ENCODE data around the gene GNPTG.

The GNPTG gene

DNA sequence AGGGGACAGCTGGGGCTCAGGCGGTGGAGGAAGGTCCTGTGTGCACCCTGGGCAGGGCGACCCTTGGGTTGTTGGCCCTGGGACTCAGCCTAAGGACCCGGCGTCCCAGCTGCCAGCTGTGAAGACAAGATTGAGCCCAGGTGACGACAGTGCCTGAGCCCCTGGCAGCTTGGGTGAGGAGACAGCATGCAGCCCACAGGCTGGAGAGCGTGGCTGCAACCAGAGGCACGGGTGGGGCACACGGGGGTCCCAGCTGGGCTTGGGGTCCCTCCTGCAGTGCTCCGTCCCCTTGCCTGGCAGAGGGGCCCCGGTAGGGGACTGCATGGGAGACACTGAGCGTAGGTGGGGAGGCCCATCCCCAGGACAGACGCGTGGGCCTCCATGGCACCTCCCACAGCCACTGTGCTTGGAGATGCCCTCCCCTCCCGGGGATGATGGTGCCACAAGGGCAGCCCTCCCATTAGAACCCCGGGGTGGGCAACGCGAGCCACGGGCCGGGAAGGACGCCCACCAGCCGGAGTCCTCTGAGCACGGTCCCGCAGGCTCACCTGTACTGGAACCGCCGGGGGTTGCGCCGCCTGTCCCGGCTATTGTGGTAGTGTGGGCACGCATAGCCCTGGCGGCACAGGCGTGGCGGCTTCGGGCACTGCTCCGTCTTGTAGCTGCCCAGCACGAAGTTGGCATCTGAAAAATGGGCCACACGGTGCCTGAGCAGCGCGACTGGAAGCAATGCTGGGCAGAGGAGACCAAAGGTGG is 47.3 kb downstream of the GNPTG start:
- Histone ChIP-seq H3K4me3 (no peak overlapping the region), H3K27ac (no peak overlapping the region)
- TF ChIP-seq, protein P1, sequence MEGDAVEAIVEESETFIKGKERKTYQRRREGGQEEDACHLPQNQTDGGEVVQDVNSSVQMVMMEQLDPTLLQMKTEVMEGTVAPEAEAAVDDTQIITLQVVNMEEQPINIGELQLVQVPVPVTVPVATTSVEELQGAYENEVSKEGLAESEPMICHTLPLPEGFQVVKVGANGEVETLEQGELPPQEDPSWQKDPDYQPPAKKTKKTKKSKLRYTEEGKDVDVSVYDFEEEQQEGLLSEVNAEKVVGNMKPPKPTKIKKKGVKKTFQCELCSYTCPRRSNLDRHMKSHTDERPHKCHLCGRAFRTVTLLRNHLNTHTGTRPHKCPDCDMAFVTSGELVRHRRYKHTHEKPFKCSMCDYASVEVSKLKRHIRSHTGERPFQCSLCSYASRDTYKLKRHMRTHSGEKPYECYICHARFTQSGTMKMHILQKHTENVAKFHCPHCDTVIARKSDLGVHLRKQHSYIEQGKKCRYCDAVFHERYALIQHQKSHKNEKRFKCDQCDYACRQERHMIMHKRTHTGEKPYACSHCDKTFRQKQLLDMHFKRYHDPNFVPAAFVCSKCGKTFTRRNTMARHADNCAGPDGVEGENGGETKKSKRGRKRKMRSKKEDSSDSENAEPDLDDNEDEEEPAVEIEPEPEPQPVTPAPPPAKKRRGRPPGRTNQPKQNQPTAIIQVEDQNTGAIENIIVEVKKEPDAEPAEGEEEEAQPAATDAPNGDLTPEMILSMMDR (IDR thresholded peaks at IDR 0.05) = no peak
- DNase-seq (ENCODE audit: low spot score) = no peak

DNA sequence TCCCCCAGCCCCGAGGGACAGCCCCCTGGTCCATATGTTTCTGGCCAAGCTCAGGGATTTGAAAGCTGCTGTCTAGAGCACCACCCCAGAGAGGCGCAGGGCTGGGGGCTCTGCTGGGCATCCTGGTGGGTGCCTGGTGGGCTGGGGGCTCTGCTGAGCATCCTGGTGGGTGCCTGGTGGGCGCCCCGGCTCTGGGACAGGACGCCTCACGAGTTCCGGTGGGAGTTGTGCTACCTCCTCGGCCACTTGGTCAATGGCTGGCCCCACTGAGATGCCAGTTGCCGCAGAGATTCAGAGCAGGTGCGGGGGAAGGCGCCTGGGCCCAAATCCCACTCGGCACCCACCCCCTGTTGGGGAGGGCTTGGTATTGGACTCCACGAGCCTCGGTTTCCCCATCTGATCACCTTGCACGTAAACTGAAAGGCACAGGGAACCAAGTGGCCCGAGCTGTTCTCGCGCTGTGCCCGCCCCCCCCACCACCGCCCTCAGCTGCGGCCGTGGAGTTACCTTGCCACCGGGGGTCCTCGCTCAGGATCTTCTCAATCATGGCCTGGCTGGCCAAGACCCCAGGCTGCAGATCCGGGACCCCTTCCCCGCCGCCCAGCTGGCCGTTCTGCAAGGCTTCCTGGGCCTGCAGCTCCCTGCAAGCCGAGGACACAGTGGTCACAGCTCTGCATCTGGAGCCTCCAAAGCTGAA is 49.5 kb downstream of the GNPTG start:
- DNase-seq (ENCODE audit: low spot score) = no peak
- Histone ChIP-seq H3K27ac (no peak overlapping the region), H3K4me3 (no peak overlapping the region)
- TF ChIP-seq, protein P1 (IDR thresholded peaks at IDR 0.05) = no peak

DNA sequence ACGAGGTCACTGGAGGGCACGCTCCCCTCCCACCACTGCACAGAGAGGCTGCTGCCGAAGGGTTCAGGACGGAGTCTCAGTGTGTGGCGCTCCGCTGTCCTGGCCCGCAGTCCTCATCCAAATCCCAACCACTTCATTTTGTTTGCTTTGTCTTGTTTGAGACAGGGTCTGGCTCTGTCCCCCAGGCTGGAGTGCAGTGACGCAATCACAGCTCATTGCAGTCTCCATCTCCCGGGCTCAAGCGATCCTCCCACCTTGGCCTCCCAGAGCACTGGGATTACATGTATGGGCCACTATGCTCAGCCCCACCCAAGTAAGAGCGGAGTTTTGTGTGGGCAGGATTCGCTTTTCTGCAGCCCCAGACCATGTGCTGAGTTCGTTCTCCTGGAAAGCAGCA is 50.0 kb downstream of the GNPTG start:
- Histone ChIP-seq H3K27ac (no peak overlapping the region), H3K4me3 (no peak overlapping the region)
- TF ChIP-seq, protein P1 (IDR thresholded peaks at IDR 0.05) = no peak
- no peak for DNase-seq (ENCODE audit: low spot score)

DNA sequence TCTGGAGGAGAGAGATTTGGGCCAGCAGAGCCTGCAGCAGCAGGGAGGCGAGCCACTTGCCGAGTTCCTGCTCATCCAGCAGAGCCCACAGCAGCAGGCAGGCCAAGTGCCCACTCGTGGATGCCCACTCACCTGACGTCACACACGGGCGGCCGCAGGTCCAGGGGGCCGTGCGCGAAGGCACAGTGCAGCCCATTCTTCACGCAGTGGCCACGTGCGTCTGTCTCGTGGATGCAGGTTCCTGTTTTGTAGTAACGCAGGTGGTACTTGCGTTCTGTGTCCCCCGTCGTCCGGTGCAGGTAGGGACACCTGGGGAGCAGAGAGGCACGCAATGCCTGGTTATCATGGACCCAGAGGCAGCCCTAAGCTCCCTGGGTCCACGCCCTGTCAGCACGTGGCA is 51.3 kb downstream of the GNPTG start:
- DNase-seq (ENCODE audit: low spot score) = no peak
- no peak overlapping the region for H3K4me3 ChIP-seq
- TF ChIP-seq, protein P1 (IDR thresholded peaks at IDR 0.05) = no peak

DNA sequence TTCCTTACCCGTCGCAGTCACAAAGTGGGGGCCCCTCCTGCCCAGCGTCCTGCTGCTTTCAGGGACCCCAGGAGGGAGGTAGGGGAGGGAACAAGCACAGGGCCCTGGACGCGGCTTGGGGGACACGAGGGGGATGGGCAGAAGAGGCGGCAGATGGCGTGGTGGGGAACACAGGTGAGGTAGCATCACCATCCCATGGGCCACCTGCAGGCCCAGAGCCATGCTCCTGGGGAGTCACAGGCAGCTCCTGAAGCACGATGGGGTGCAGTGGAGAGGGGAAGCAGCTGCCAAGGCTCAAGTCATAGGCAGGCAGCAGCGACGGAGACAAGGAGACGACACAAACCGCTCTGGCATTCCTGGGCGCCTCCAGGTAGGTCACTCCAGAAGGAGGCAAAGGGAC is 52.0 kb downstream of the GNPTG start:
- no peak for DNase-seq (ENCODE audit: low spot score)
- Histone ChIP-seq H3K27ac (no peak overlapping the region), H3K4me3 (no peak overlapping the region)
- TF ChIP-seq, protein P1 (IDR thresholded peaks at IDR 0.05) = no peak

More for the DNA sequence above, 51.3 kb downstream of the GNPTG start:
- no peak overlapping the region for H3K27ac ChIP-seq

DNA sequence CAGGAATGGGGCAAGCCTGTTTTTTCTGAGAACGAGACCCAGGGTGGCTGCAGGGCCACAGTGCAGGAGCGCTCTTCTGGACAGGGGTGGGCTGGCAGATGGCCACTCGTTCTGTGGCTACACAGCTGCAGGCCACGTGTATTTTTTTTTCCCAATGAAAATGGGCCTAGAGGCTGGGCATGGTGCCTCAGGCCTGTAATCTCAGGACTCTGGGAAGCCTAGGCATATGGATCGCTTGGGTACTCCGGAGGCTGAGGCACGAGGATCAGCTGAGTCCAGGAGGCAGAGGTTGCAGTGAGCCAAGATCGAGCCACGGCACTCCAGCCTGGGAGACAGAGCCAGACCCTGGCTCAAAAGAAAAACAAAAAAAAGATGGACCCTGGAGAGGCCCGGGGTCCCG is 56.0 kb downstream of the GNPTG start:
- TF ChIP-seq, protein P1 (IDR thresholded peaks at IDR 0.05) = no peak
- no peak for DNase-seq (ENCODE audit: low spot score)
- H3K27ac ChIP-seq = peak overlapping the region; percentile 62 to 75
- peak overlapping the region; percentile 71 for H3K4me3 ChIP-seq

Measured in coronary artery (tissue), 2 donors.